Mucosa of gallbladder (tissue), 1 donor: ENCODE measurements around the gene ITPKB. TPM values are rescaled to one million over a fixed set of nuclear protein-coding genes. Genes with fewer than 3 reads are reported as not detected.

Experiments
- DNase-seq: peaks from one replicate; pipeline ENCODE4 v3.0.0-alpha.2; 2020; ENCODE audit warnings: low spot score
- total RNA-seq: library from RNA; stranded (reverse); gene quantifications from one replicate; pipeline ENCODE4 v1.2.1, GENCODE V29; 2021
- donor health status: DM: no; HTN: no; CAD: no.

Gene ITPKB
- total RNA-seq, 1 donor from 2014 or later, result 30.6 TPM

DNA sequence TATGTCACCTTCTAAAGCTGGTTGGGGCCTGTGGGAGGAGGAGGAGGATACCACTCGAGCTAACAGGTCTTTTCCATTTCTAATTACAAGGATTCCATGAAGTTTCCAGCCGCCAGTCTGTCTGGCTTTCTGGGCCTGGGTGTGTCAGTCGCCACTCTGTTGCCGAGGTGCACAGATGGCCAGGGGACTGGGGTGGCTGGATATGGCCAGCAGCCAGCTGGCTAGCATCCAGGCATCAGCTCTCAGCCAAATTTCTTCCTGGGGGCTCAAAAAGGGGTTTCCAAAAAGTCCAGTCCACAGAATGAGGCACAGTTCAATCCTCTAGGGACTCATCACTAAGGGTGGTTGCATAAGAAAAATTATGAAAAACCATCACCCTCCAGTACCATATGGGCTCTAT, 32.4 kb downstream of the ITPKB start:
- no peak for DNase-seq

GRCh38 chr1:226704169-226704937, 34.7 kb downstream of the ITPKB start:
- no peak for DNase-seq

GRCh38 chr1:226702957-226703831, 35.9 kb downstream of the ITPKB start:
- peak; percentile 70 for DNase-seq

GRCh38 chr1:226702318-226702956, 36.6 kb downstream of the ITPKB start:
- DNase-seq, result no peak

DNA sequence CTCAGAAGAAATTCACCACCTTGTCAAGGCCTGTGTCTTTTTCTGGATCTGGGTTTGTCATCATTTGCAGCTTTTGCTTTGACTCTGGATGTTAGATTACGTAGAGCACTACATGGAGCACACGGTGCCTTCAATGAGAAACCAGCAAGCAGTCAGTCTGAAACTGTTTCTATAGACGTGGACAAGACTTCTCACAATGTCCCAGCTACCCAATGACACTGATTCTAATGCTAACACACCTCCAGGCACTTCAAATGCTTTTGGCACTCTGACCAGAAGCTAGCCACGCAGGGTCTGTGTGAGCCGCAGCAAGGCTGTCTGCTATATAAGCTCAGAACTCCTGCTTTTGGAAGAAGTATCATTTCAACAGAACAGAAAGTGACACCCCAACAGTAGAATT, 38.2 kb downstream of the ITPKB start:
- DNase-seq, result no peak

DNA sequence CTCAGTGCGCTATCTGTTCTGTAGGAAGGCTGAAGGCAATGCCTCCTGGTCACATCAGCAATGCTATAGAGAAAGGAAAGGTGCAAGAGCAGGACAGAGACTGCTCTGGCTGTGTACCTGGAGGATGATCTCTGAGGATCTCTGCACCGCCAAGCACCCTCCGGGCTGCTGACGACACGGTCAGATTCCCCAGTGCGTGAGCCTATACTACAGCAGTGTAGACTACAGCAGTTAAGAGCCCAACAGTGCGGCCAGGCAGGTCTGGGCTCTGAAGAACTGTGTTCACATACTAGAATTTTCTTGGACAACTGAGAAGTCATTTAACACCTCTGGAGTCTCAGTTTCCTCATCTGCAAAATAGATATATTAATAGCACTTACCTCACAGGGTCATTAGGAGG, 39.9 kb downstream of the ITPKB start:
- DNase-seq, result no peak

GRCh38 chr1:226698659-226699058, 40.4 kb downstream of the ITPKB start:
- DNase-seq, result no peak

GRCh38 chr1:226697929-226698544, 41.0 kb downstream of the ITPKB start:
- DNase-seq, result no peak

- DNase-seq, result no peak
Measured at GRCh38 chr1:226697151-226697928, 41.7 kb downstream of the ITPKB start.

GRCh38 chr1:226696547-226696946, 42.5 kb downstream of the ITPKB start:
- no peak for DNase-seq

GRCh38 chr1:226695335-226695900, 43.7 kb downstream of the ITPKB start:
- no peak for DNase-seq

DNA sequence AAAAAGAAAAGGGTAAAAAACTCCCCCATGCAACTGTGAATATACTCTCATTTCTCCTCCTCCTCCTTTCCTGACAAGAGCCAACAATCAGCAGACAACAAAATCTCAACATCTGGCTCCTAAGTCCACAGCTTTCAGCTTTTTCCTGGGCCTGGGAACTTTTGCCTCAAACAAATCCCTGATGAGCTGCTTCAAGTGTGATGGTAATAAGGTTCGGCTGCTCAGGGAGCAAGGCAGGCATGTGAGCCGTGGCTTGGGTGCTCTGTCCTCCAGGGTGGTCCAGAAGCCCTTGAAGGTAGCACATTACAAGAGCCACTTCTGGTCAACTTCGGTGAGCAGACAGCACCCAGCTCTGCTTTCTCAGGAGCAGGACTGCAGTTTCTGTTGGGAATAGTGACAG, 46.3 kb downstream of the ITPKB start:
- DNase-seq, result no peak

DNA sequence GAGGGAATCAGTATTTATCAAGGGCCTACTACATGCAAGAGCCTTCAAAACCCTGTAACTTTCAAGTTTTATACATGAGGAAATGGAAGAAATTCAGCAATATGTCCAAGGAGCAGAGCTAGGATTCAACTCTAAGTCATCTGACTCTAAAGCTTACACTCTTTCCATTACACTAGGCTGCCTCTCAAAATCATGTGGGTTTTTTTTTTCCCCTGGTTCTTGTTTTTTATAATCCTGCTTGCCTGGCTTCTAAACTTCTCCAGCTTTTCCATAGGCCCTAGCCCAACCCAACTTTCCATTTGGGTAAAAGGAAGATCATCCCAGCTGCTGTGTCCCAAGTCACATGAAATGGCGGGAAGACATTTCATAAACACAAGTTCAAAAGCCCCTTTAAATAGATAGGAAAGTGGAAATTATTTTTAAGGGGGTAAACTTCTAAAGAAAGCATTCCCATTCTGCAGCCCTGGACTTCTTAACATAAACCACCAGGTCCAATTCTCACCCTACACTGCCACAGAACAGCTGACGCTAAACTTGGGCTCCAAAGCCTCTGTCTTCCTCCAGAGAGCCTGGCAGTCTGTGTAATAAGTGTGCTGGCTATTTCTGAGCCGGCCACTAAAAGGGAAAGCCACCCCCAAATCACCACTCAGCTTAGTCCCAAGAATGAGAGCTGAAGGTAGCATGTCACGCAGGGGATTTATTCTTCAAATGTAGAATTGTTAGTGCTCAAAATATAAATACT, 46.9 kb downstream of the ITPKB start:
- DNase-seq, result no peak

- DNase-seq, result no peak
Measured at GRCh38 chr1:226691247-226691646, 47.8 kb downstream of the ITPKB start.

DNA sequence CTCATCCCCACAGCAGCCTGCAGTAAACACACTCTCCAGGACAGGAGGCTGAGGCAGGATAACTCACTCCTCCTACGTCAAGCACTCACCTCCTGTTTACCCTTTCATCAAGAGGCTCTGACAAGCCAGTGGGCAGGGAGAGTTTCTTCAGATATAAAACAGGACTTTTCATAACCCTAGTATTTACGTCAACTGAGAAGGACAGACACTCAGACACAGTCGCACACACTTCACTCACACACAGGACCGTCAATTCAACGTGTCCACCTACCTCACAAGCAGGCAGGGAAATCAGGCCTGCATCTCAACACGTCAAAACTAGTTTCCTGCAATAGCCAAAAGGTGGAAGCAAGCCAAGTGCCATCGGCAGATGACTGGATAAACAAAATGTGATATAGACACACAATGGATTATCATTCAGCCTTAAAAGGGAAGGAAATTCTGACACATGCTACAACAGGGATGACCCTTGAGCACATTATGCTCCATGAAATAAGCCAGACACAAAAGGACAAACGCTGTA, 48.6 kb downstream of the ITPKB start:
- DNase-seq, result peak; percentile 62

DNA sequence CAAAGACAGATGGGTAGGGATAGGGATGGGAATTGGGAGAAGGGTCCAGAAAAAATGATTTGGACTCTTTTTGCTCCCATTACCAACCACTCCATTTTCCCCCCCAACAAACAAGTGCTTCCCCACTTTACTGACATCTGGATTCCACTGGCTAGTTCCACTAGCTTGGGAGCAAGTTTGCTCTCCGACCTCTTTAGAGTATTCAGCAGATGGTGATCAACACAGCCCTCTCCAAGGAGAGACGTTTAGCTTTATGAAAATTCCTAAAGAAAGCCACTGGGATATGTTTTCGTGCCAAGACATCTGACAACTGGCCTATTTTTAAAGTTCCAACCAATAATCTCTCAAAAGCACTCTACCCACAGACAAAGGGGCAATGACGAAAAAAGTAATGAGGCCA, 50.3 kb downstream of the ITPKB start:
- no peak for DNase-seq

DNA sequence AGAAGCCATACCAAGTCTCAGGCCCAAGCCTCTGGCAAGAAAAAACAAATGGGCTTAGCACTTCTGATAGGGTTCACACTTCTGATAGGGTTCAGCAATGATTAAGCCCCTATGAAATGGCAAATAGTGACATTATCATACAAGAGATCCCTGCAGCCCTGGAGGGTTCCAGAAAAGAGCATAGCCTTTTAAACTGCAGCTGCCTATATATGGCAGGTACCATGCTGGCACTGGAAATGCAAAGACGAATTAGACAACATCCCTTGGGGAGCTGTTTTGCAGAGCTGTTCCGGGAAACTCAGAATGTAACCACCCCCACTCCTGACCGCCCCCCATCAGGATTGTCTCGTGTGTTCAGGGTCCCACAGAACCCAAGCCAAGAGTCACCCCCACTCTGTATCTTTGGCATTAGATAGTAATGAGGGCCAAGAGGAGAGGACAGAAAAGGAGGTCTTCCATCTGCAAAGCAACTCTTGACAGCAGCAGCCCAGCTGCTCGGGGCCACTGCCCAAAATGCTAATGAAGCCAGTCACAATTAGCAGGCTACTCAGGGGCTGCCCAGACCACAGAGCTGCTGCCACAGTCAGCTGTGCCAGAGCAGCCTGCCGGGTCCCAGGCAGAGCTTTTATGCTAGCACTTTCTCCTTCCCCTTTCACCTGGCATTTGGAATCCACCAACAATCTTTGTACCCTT, 50.9 kb downstream of the ITPKB start:
- no peak for DNase-seq

GRCh38 chr1:226687426-226687825, 51.7 kb downstream of the ITPKB start:
- DNase-seq, result no peak
